Left lobe of liver (tissue), 2 donors: ENCODE results near the gene SGK2. TPM values are rescaled to one million over a fixed set of nuclear protein-coding genes. Genes with fewer than 3 reads are reported as not detected.
"Not testable (repeated sequence)": the region's sequence is repeated elsewhere in the genome, so short reads cannot be mapped to it uniquely, and the experiment has no call there.

Source experiments
- ATAC-seq: fragments of 200-7000 bp; cut with Tn5 transposase; one replicate; pipeline ENCODE4 v1.9.1; 2020; ENCODE audit warnings: mild to moderate bottlenecking, moderate library complexity
- DNase-seq: peaks from one replicate; pipeline ENCODE4 v3.0.0-alpha.2; 2020; ENCODE audit warnings: low spot score
- total RNA-seq: library from RNA; stranded (reverse); gene quantifications from one replicate; pipeline ENCODE4 v1.2.1, GENCODE V29; 2021
- donor health status: DM: no; HTN: no; CAD: no; lungs with moderate emphysema.
- donor health status: DM: no; HTN: yes; CAD: no.

Gene SGK2
- total RNA-seq, 1 donor from 2014 or later, result 81.1 TPM

- ATAC-seq (peak; percentile 94), DNase-seq (peak; percentile 94)
Measured at GRCh38 chr20:43590392-43591303, 31.8 kb downstream of the SGK2 start, which contains the start of gene IFT52. Gene IFT52, plus strand, starts transcription at chr20:43590937. Its CDS starts 3,762 bp downstream, at chr20:43594699.

- ATAC-seq, DNase-seq: not testable (repeated sequence)
Measured at GRCh38 chr20:43601960-43602359, 43.1 kb downstream of the SGK2 start.

GRCh38 chr20:43603124-43603523, 44.3 kb downstream of the SGK2 start:
- DNase-seq, result no peak
- no peak for ATAC-seq

GRCh38 chr20:43605715-43606114, 46.9 kb downstream of the SGK2 start:
- ATAC-seq (no peak), DNase-seq (no peak)

GRCh38 chr20:43607278-43607677, 48.5 kb downstream of the SGK2 start:
- not testable (repeated sequence) for ATAC-seq, DNase-seq

GRCh38 chr20:43631598-43631997, 72.8 kb downstream of the SGK2 start:
- DNase-seq (no peak), ATAC-seq (no peak)

Other genes with a start within 250 kb of the SGK2 start
- gene SRSF6, start 101.1 kb upstream of the SGK2 start, total RNA-seq, result 71.6 TPM
- gene L3MBTL1, start 51.3 kb upstream of the SGK2 start, total RNA-seq, result 3.6 TPM
- 4.4 TPM for gene IFT52, start 31.9 kb downstream of the SGK2 start, total RNA-seq
- 0.63 TPM for gene MYBL2, start 108.1 kb downstream of the SGK2 start, total RNA-seq
- not detected for gene GTSF1L, start 168.0 kb downstream of the SGK2 start, total RNA-seq